Body of pancreas (tissue), 4 donors: ENCODE data around the gene DNMBP.

Experiments
- CTCF ChIP-seq, 7 experiments: fragments of 450-650 bp in 4 of 7; fragments of 200-600 bp in 3 of 7; sonication (generic) in 3 of 7; IDR thresholded peaks; one replicate each; pipeline ENCODE4 v1.5.1; 2016 to 2019; ENCODE audit warnings: antibody characterized with exemption in 7 of 7
- POLR2A ChIP-seq, 3 donors: fragments of 450-650 bp; IDR thresholded peaks; one replicate each; pipeline ENCODE4 v1.6.1; 2016; ENCODE audit warnings: antibody characterized with exemption in 3 of 3, mild to moderate bottlenecking in 2 of 3

- TF ChIP-seq POLR2A (IDR thresholded peaks at IDR 0.05), result no peak
- no peak for TF ChIP-seq CTCF (IDR thresholded peaks at IDR 0.05)
Measured at GRCh38 chr10:100045592-100045991, 35.8 kb upstream of the DNMBP start.
